Inferior parietal cortex (tissue), 1 donor: ENCODE results near the gene KRTAP4-16.
"Not testable (repeated sequence)": the region's sequence is repeated elsewhere in the genome, so short reads cannot be mapped to it uniquely, and the experiment has no call there.

ENCODE experiments used
- DNase-seq: peaks from one replicate; pipeline ENCODE4 v3.0.0-alpha.2; 2016; ENCODE audit errors: extremely low spot score

KRTAP4-16 gene

GRCh38 chr17:41076788-41077187 is 25.2 kb downstream of the KRTAP4-16 start:
- no peak for DNase-seq

GRCh38 chr17:41073676-41074075 is 28.3 kb downstream of the KRTAP4-16 start:
- DNase-seq: no peak

GRCh38 chr17:41071606-41072360 is 30.2 kb downstream of the KRTAP4-16 start:
- no peak for DNase-seq

- DNase-seq: no peak
Measured at GRCh38 chr17:41069031-41069430, 33.0 kb downstream of the KRTAP4-16 start.

GRCh38 chr17:41067281-41067680 is 34.7 kb downstream of the KRTAP4-16 start:
- DNase-seq: no peak

- no peak for DNase-seq
Measured at GRCh38 chr17:41065829-41066624, 36.0 kb downstream of the KRTAP4-16 start, which contains the start of gene KRTAP2-4. Gene KRTAP2-4, minus strand, starts transcription at chr17:41065879. Its CDS starts 34 bp downstream, at chr17:41065845.

- not testable (repeated sequence) for DNase-seq
Measured at GRCh38 chr17:41065016-41065689, 36.9 kb downstream of the KRTAP4-16 start.

GRCh38 chr17:41064301-41064700 is 37.7 kb downstream of the KRTAP4-16 start:
- no peak for DNase-seq

- DNase-seq: no peak
Measured at GRCh38 chr17:41063449-41063848, 38.6 kb downstream of the KRTAP4-16 start.

- no peak for DNase-seq
Measured at GRCh38 chr17:41061964-41062363, 40.0 kb downstream of the KRTAP4-16 start.

GRCh38 chr17:41060052-41060604 is 41.9 kb downstream of the KRTAP4-16 start, which contains the start of gene KRTAP2-3:
Gene KRTAP2-3, minus strand, starts transcription at chr17:41060114. Its CDS starts 64 bp downstream, at chr17:41060050.
- no peak for DNase-seq

- DNase-seq: not testable (repeated sequence)
Measured at GRCh38 chr17:41059276-41060051, 42.5 kb downstream of the KRTAP4-16 start.

- DNase-seq: no peak
Measured at GRCh38 chr17:41058741-41059140, 43.3 kb downstream of the KRTAP4-16 start.

GRCh38 chr17:41057547-41057946 is 44.5 kb downstream of the KRTAP4-16 start:
- DNase-seq: no peak

- DNase-seq: not testable (repeated sequence)
Measured at GRCh38 chr17:41055130-41055529, 46.9 kb downstream of the KRTAP4-16 start, which contains the start of gene KRTAP2-2. Gene KRTAP2-2, minus strand, starts transcription at chr17:41055230. Its CDS starts 19 bp downstream, at chr17:41055211.

GRCh38 chr17:41054556-41054955 is 47.5 kb downstream of the KRTAP4-16 start:
- DNase-seq: not testable (repeated sequence)

- DNase-seq: no peak
Measured at GRCh38 chr17:41054025-41054424, 48.0 kb downstream of the KRTAP4-16 start.

- DNase-seq: no peak
Measured at GRCh38 chr17:41052566-41052965, 49.4 kb downstream of the KRTAP4-16 start.
